Vagina (tissue), 2 donors: ENCODE results near the gene FBXO10. TPM values are rescaled to one million over a fixed set of nuclear protein-coding genes. Genes with fewer than 3 reads are reported as not detected.

Experiments used
- DNase-seq, 2 donors: peaks; one replicate each; pipeline ENCODE4 v3.0.0-alpha.2; 2017; ENCODE audit errors: extremely low spot score in 2 of 2
- H3K27ac ChIP-seq: fragments of 200-600 bp; sonication (generic); one replicate; pipeline ENCODE4 v1.5.1; 2019
- H3K27me3 ChIP-seq: fragments of 200-600 bp; sonication (generic); one replicate; pipeline ENCODE4 v1.5.1; 2019
- H3K36me3 ChIP-seq, 2 donors: fragments of 200-600 bp; sonication (generic); one replicate each; pipeline ENCODE4 v1.5.1; 2017 to 2019
- H3K4me1 ChIP-seq: fragments of 200-600 bp; sonication (generic); one replicate; pipeline ENCODE4 v1.5.1; 2019
- H3K4me3 ChIP-seq, 2 donors: fragments of 200-600 bp; sonication (generic); 1 replicate in 1 of 2; 2 replicates in 1 of 2; pipeline ENCODE4 v1.5.1; 2016 to 2019
- H3K9me3 ChIP-seq: fragments of 200-600 bp; sonication (generic); one replicate; pipeline ENCODE4 v1.5.1; 2019
- CTCF ChIP-seq, 3 experiments: fragments of 450-650 bp in 2 of 3; fragments of 200-600 bp in 1 of 3; sonication (generic) in 1 of 3; IDR thresholded peaks; one replicate each; pipeline ENCODE4 v1.5.1; 2017 to 2019; ENCODE audit warnings: antibody characterized with exemption in 3 of 3, mild to moderate bottlenecking in 2 of 3, moderate library complexity in 2 of 3
- POLR2A ChIP-seq, 2 donors: fragments of 450-650 bp; IDR thresholded peaks; one replicate each; pipeline ENCODE4 v1.6.1; 2017; ENCODE audit warnings: antibody characterized with exemption in 2 of 2, mild to moderate bottlenecking in 2 of 2, moderate library complexity in 2 of 2
- POLR2AphosphoS5 ChIP-seq, 2 donors: sonication (generic); formaldehyde crosslinking; IDR thresholded peaks; one replicate each; pipeline ENCODE4 v1.9.0; 2017; ENCODE audit warnings: antibody characterized with exemption in 2 of 2, mild to moderate bottlenecking in 2 of 2, low read depth in 1 of 2; ENCODE audit not compliant: insufficient read depth in 1 of 2
- intact Hi-C: fragments of 100-400 bp; cut with DNase I; formaldehyde crosslinking; loops from one replicate; pipeline ENCODE4 v1.15.1; 2023
- total RNA-seq: library from RNA; depleted of rRNA; stranded (reverse); fragments of >200 nt; gene quantifications from one replicate; pipeline ENCODE4 v1.2.3, GENCODE V29; 2016

Gene FBXO10
- total RNA-seq, 1 donor from 2014 or later: 14.0 TPM

GRCh38 chr9:37562826-37563225 is 13.4 kb downstream of the FBXO10 start:
- Histone ChIP-seq H3K27ac (no peak overlapping the region), H3K9me3 (no peaks in the 10 kb centered on the region), H3K36me3 (no peaks in the 10 kb centered on the region), H3K4me1 (no peaks in the 10 kb centered on the region), H3K27me3 (no peaks in the 10 kb centered on the region), H3K4me3 (no peak overlapping the region)
- intact Hi-C loops: no loop called here
- no peak for DNase-seq
- no peak for TF ChIP-seq CTCF (IDR thresholded peaks at IDR 0.05)
- TF ChIP-seq POLR2AphosphoS5 (IDR thresholded peaks at IDR 0.05; ENCODE audit: insufficient read depth in 1 of 2, low read depth in 1 of 2): no peak
- no peak for TF ChIP-seq POLR2A (IDR thresholded peaks at IDR 0.05)

DNA sequence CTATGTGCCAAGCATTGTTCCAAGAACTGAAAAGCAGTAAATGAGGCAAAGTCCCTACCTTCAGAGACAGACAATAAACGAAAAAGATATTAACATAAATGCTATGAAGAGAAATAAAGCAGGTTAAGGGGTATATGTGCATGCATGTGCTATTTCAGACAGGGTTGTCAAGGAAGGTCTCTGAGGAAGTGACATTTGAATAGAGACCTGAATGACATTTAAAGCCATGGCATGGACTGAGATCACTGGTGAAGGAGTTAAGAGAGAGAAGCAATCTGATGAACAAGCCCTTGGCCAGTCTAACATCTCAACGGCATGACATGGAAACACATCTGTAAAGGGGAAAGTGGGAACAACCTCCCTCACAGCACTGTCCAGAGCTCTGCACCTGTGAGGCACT is 14.5 kb downstream of the FBXO10 start:
- H3K4me3 ChIP-seq: no peak overlapping the region
- intact Hi-C loops: no loop called here
- no peaks in the 10 kb centered on the region for H3K9me3 ChIP-seq
- H3K36me3 ChIP-seq: no peaks in the 10 kb centered on the region
- H3K27me3 ChIP-seq: no peaks in the 10 kb centered on the region
- H3K4me1 ChIP-seq: no peaks in the 10 kb centered on the region
- no peak overlapping the region for H3K27ac ChIP-seq
- no peak for TF ChIP-seq CTCF (IDR thresholded peaks at IDR 0.05)
- no peak for TF ChIP-seq POLR2AphosphoS5 (IDR thresholded peaks at IDR 0.05; ENCODE audit: insufficient read depth in 1 of 2, low read depth in 1 of 2)
- TF ChIP-seq POLR2A (IDR thresholded peaks at IDR 0.05): no peak
- no peak for DNase-seq

DNA sequence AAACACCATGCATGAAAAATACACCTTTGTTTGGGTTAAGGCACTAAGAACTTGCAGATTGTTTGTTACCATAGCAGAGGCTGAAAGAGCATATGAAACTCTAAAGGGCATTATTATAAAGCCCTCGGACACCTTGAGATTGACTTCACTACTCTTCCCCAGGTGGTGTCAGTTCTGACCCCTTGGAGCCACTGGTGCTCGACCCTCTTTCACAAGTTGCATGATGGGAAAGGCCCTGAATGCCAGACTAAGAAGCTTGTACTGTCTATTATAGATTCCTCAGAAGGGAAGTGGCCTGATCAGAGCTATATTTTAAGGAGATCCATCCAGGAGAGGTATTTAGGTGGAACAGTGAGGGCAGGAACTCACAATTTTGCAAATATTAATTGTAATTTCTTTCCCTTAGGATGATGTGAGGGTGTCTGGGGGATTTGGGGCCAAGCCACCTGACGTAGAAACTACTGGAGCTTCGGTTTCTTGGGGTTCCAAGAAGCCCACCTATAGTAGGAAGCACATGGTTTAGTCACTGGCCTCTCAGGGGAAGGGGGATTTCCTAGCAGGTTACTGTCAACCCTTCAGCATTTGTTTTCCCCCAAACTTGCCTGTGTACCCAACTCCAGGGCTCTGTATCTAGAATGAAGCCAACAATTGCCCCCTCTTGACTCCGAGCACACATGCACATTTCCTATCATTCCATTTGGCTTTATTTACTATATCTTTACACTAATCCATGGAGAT is 16.2 kb downstream of the FBXO10 start:
- no peaks in the 10 kb centered on the region for H3K27me3 ChIP-seq
- no peaks in the 10 kb centered on the region for H3K4me1 ChIP-seq
- H3K27ac ChIP-seq: no peak overlapping the region
- no peak for TF ChIP-seq CTCF (IDR thresholded peaks at IDR 0.05)
- no peak for TF ChIP-seq POLR2A (IDR thresholded peaks at IDR 0.05)
- TF ChIP-seq POLR2AphosphoS5 (IDR thresholded peaks at IDR 0.05; ENCODE audit: insufficient read depth in 1 of 2, low read depth in 1 of 2): no peak
- H3K4me3 ChIP-seq: no peak overlapping the region
- intact Hi-C loops: no loop called here
- no peaks in the 10 kb centered on the region for H3K9me3 ChIP-seq
- H3K36me3 ChIP-seq: no peaks in the 10 kb centered on the region
- no peak for DNase-seq

GRCh38 chr9:37559125-37559524 is 17.1 kb downstream of the FBXO10 start:
- Histone ChIP-seq H3K9me3 (no peaks in the 10 kb centered on the region), H3K36me3 (no peaks in the 10 kb centered on the region), H3K27me3 (no peaks in the 10 kb centered on the region), H3K4me1 (no peaks in the 10 kb centered on the region), H3K4me3 (no peak overlapping the region), H3K27ac (no peak overlapping the region)
- DNase-seq: no peak
- intact Hi-C loops: no loop called here
- no peak for TF ChIP-seq POLR2AphosphoS5 (IDR thresholded peaks at IDR 0.05; ENCODE audit: insufficient read depth in 1 of 2, low read depth in 1 of 2)
- no peak for TF ChIP-seq POLR2A (IDR thresholded peaks at IDR 0.05)
- TF ChIP-seq CTCF (IDR thresholded peaks at IDR 0.05): no peak

DNA sequence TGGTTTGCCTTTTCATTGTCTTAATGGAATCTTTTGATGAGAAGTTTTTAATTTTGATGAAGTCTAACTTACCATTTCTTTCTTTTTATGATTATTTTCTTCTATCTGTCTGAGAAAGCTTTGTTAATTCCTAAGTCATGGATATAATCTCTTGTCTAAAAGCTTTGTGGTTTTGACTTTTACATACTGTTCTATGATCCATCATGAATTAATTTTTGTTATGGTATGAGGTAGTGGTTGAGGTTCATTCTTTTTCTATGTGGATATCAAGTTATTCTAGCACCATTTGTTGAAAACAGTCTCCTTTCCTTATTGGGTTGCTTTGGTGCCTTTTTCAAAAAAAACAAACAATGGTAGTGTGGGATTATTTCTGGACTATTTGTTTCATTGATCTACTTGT is 20.4 kb downstream of the FBXO10 start:
- H3K36me3 ChIP-seq: no peaks in the 10 kb centered on the region
- intact Hi-C loops: no loop called here

More for the DNA sequence above, 20.4 kb downstream of the FBXO10 start:
- Histone ChIP-seq H3K27me3 (no peaks in the 10 kb centered on the region), H3K9me3 (no peaks in the 10 kb centered on the region), H3K4me3 (no peak overlapping the region), H3K27ac (no peak overlapping the region), H3K4me1 (peaks cover 9% of the 10 kb centered on the region)
- DNase-seq: no peak
- no peak for TF ChIP-seq POLR2AphosphoS5 (IDR thresholded peaks at IDR 0.05; ENCODE audit: insufficient read depth in 1 of 2, low read depth in 1 of 2)
